K562 (cell line): ENCODE data around the gene DNAH17. TPM values are rescaled to one million over a fixed set of nuclear protein-coding genes. Genes with fewer than 3 reads are reported as not detected.

Source experiments
- ATAC-seq: fragments of 200-7000 bp; cut with Tn5 transposase; 3 replicates; pipeline ENCODE4 v1.9.1; 2020; ENCODE audit warnings: moderate library complexity
- BruUV-seq: library from RNA; stranded (reverse); fragments of 400-500 nt; replicated peaks from 2 replicates; lab custom pipeline; 2021; lab: Mats Ljungman, UMichigan
- CTCF ChIA-PET: fragments of 300-600 bp; formaldehyde crosslinking; extraction: SDS; loops from one replicate; lab custom pipeline; 2021; ENCODE audit warnings: low intra/inter-chr PET ratio; lab: Yijun Ruan, JAX
- POLR2A ChIA-PET: fragments of 300-600, 350-650 bp; sonication (Branson Sonifier 250); formaldehyde crosslinking; extraction: SDS; loops from one replicate; lab custom pipeline; 2021; ENCODE audit warnings: antibody characterized with exemption, inconsistent platforms; lab: Yijun Ruan, JAX
- DNase-seq, 4 experiments: peaks; one replicate each; pipeline versions ENCODE4 v3.0.0 to v3.0.0-alpha.2; 2011 to 2018; ENCODE audit warnings: low spot score in 3 of 4, mixed read lengths in 3 of 4; ENCODE audit errors: extremely low read depth in 1 of 4
- FAIRE-seq: peaks from 2 replicates; lab custom pipeline; 2011; peaks lifted over from hg19 to GRCh38; lab: Jason Lieb, UNC
- H2AFZ ChIP-seq: 2 replicates; pipeline ENCODE4 v1.6.0; 2011; ENCODE audit warnings: low read depth, low read length, control low read depth, inconsistent platforms
- H3K27ac ChIP-seq: fragments of 200-600 bp; 3 replicates; pipeline ENCODE4 v1.8.0; 2011; ENCODE audit warnings: low read depth, mild to moderate bottlenecking, control low read depth, inconsistent platforms, low read length, moderate library complexity, mixed read lengths; ENCODE audit errors: extremely low read depth
- H3K27me3 ChIP-seq, 2 experiments: fragments of 300-600 bp in 1 of 2; 2 replicates in 1 of 2; 3 replicates in 1 of 2; pipeline versions ENCODE4 v1.6.0 to v1.8.0; 2011; ENCODE audit warnings: inconsistent platforms in 2 of 2, low read length in 2 of 2, mild to moderate bottlenecking in 1 of 2, mixed read lengths in 1 of 2, moderate library complexity in 1 of 2; ENCODE audit not compliant: control insufficient read depth in 2 of 2, insufficient read depth in 2 of 2
- H3K36me3 ChIP-seq: fragments of 300-600 bp; 3 replicates; pipeline ENCODE4 v1.8.0; 2011; ENCODE audit warnings: mild to moderate bottlenecking, low read length, inconsistent platforms; ENCODE audit not compliant: control insufficient read depth, insufficient read depth
- H3K4me1 ChIP-seq, 2 experiments: fragments of 200-600 bp in 1 of 2; replicated peaks in 1 of 2; 2 replicates in 1 of 2; 3 replicates in 1 of 2; pipeline versions ENCODE4 v1.5.1 to v1.8.0; 2011; ENCODE audit warnings: inconsistent platforms in 2 of 2, low read length in 2 of 2, mild to moderate bottlenecking in 1 of 2, mixed read lengths in 1 of 2, moderate library complexity in 1 of 2; ENCODE audit not compliant: control insufficient read depth in 2 of 2, insufficient read depth in 2 of 2
- H3K4me2 ChIP-seq: 2 replicates; pipeline ENCODE4 v1.6.1; 2011; ENCODE audit warnings: low read length, control low read depth, inconsistent platforms, mixed read lengths; ENCODE audit not compliant: insufficient read depth
- H3K4me3 ChIP-seq: fragments of 200-600 bp; sonication (generic), shearing (Covaris generic); 2 replicates; pipeline ENCODE4 v1.5.1; 2016; ENCODE audit warnings: control low read depth, inconsistent platforms
- H3K79me2 ChIP-seq: fragments of 200-600 bp; 3 replicates; pipeline ENCODE4 v1.8.0; 2011; ENCODE audit warnings: low read length, inconsistent platforms; ENCODE audit not compliant: control insufficient read depth, insufficient read depth
- H3K9ac ChIP-seq, 2 experiments: 2 replicates each; pipeline versions ENCODE4 v1.6.0 to v1.6.1; 2011; ENCODE audit warnings: low read depth in 2 of 2, low read length in 2 of 2, control low read depth in 1 of 2, inconsistent platforms in 1 of 2, mild to moderate bottlenecking in 1 of 2, mixed read lengths in 1 of 2; ENCODE audit not compliant: insufficient read depth in 1 of 2
- H3K9me1 ChIP-seq: one replicate; pipeline ENCODE4 v1.6.0; 2011; ENCODE audit warnings: inconsistent platforms, mild to moderate bottlenecking, low read length, moderate library complexity; ENCODE audit not compliant: control insufficient read depth, insufficient read depth
- H3K9me3 ChIP-seq: replicated peaks from 2 replicates; pipeline ENCODE4 v1.5.1; 2011; ENCODE audit warnings: low read depth, low read length, inconsistent platforms; ENCODE audit not compliant: control insufficient read depth, insufficient read depth
- H4K20me1 ChIP-seq: replicated peaks from 2 replicates; pipeline ENCODE4 v1.6.1; 2011; ENCODE audit warnings: low read length, inconsistent platforms, mixed read lengths; ENCODE audit not compliant: control insufficient read depth, insufficient read depth
- BRF1 ChIP-seq: IDR thresholded peaks from 3 replicates; pipeline ENCODE4 v1.6.1; 2011; ENCODE audit warnings: borderline replicate concordance, mild to moderate bottlenecking; ENCODE audit not compliant: insufficient read length; ENCODE audit errors: extremely low read depth
- MYC ChIP-seq, 2 experiments: fragments of 250-450 bp in 1 of 2; sonication (Bioruptor Pico) in 1 of 2; IDR thresholded peaks; 2 replicates each; pipeline versions ENCODE4 v1.5.1 to v1.6.1; 2012 to 2021; ENCODE audit warnings: low read depth in 2 of 2, borderline replicate concordance in 1 of 2, improper control_type of control experiment in 1 of 2, low read length in 1 of 2, mild to moderate bottlenecking in 1 of 2, moderate library complexity in 1 of 2
- RNF219 ChIP-seq: fragments of 250-450 bp; sonication (Bioruptor Pico); IDR thresholded peaks from 2 replicates; pipeline ENCODE4 v1.5.0; 2022; ENCODE audit warnings: mild to moderate bottlenecking
- WGBS: fragments of 100-300 bp; shearing (Covaris generic); methylation state at CpG from one replicate; pipeline ENCODE4 v1.1.6; 2016; ENCODE audit warnings: low coverage, mixed read lengths; ENCODE audit not compliant: insufficient coverage; ENCODE audit errors: missing lambda C conversion rate; 5-methylcytosine and 5-hydroxymethylcytosine counted together
- in situ Hi-C: fragments of 300-500 bp; cut with MboI; formaldehyde crosslinking; loops from 4 replicates; pipeline ENCODE4 v1.15.0; 2018; ENCODE audit warnings: inconsistent platforms, mixed read lengths
- intact Hi-C: fragments of 100-400 bp; cut with micrococcal nuclease; formaldehyde crosslinking; loops from 2 replicates; pipeline ENCODE4 v1.14.2; 2022
- polyA plus RNA-seq, 8 experiments: library from polyadenylated mRNA; depleted of rRNA in 4 of 8; stranded (reverse) in 5 of 8; unstranded in 3 of 8; fragments of >200 nt; fragmentation: Nextera tagmentation in 2 of 8; fragmentation: Illumina TruSeq in 1 of 8; extraction: Ambion mirVana in 2 of 8; extraction: Trizol in 1 of 8; gene quantifications; 2 replicates each; pipeline versions ENCODE4 v1.2.1 to v1.2.3, GENCODE V29; 2011 to 2014; ENCODE audit warnings: inconsistent platforms in 1 of 8, missing spikeins in 1 of 8
- total RNA-seq, 7 experiments: library from RNA; depleted of rRNA in 6 of 7; stranded (reverse); fragments of >200 nt in 6 of 7; fragmentation: Illumina TruSeq in 2 of 7; extraction: Trizol in 2 of 7; gene quantifications; 2 replicates each; pipeline versions ENCODE4 v1.2.1 to v1.2.3, GENCODE V29; 2011 to 2021; ENCODE audit warnings: low replicate concordance in 1 of 7

DNAH17 gene
- total and polyA plus RNA-seq, 9 of the 15 experiments (the other 6 are each of a cell fraction or from before 2014, with no cell fraction given) = under 0.01 to 0.06 (median 0.03) TPM; not detected in 5

- Histone ChIP-seq H4K20me1 (peaks cover 12% of the 10 kb centered on the region), H3K4me2 (no peak overlapping the region), H3K9me1 (no peaks in the 10 kb centered on the region), H3K9me3 (no peaks in the 10 kb centered on the region), H3K36me3 (no peaks in the 10 kb centered on the region), H3K4me1 (peaks cover 0 to 13% of the 10 kb centered on the region in 2 experiments; a peak in 2 of 5 replicates), H3K27me3 (peaks cover 59 to 90% of the 10 kb centered on the region in 2 experiments), H3K9ac (no peak overlapping the region), H3K79me2 (no peaks in the 10 kb centered on the region), H3K27ac (no peak overlapping the region), H3K4me3 (no peak overlapping the region), H2AFZ (no peak overlapping the region)
- in situ Hi-C loops = no loop called here
- FAIRE-seq = no peak
- 9% methylated on average over 29 of the region's 31 CpGs for WGBS
- no peak for ATAC-seq
- CTCF ChIA-PET = interaction anchor here (0.6 kb wide), 1 partner anchor 296 kb away, joined by 3 read pairs; no protein-coding TSS in a partner anchor
- intact Hi-C loops = no loop called here
- TF ChIP-seq RNF219 (CRISPR knock-in tag) (no peak), MYC (IDR thresholded peaks at IDR 0.05; ENCODE audit: low read depth, low read length) (no peak), MYC (CRISPR knock-in tag; IDR thresholded peaks at IDR 0.05; ENCODE audit: borderline replicate concordance, low read depth) (no peak), BRF1 (no peak)
- no TSS peak for BruUV-seq
- POLR2A ChIA-PET = interaction anchor here (0.7 kb wide), 1 partner anchor 13 kb away, joined by 4 read pairs; no protein-coding TSS in a partner anchor
- DNase-seq = no peak
These were observed 85.7 kb downstream of the DNAH17 start for GRCh38 chr17:78491236-78492115.
